Measurements from ENCODE around the gene FBRS. TPM values are rescaled to one million over a fixed set of nuclear protein-coding genes. Genes with fewer than 3 reads are reported as not detected.

Gene FBRS
- polyA plus RNA-seq, 1 of the 3 experiments (the other 2 are of a cell fraction): 11.5 TPM

DNA sequence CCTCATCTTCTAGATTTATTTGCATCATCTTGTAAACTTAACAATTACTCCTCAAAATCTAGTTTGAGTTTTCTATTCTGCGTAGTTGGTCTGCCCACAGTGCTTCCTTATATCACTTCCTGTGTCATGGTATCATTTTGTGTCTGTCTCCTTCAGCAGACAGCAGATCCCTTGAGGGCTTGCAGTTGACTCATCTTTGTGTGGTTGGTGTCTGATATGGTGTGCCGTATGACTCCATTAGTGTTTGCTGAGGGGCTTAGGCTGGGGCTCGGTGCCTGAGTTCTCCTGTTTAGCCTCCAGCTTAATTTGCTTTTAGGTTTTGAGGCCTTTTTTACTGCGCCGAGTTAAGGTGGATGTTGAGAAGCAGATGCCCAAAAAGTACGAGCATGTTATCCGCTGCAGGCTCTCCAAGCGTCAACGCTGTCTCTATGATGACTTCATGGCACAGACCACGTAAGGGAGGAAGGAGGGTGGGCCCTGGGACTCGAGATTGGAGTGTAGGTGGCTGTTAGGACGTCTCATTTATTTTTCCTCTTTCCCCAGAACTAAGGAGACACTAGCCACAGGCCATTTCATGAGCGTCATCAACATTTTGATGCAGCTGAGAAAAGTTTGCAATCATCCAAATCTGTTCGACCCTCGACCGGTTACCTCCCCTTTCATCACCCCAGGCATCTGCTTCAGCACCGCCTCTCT is 57.7 kb downstream of the FBRS start (continued):
- TF ChIP-seq, protein P1, sequence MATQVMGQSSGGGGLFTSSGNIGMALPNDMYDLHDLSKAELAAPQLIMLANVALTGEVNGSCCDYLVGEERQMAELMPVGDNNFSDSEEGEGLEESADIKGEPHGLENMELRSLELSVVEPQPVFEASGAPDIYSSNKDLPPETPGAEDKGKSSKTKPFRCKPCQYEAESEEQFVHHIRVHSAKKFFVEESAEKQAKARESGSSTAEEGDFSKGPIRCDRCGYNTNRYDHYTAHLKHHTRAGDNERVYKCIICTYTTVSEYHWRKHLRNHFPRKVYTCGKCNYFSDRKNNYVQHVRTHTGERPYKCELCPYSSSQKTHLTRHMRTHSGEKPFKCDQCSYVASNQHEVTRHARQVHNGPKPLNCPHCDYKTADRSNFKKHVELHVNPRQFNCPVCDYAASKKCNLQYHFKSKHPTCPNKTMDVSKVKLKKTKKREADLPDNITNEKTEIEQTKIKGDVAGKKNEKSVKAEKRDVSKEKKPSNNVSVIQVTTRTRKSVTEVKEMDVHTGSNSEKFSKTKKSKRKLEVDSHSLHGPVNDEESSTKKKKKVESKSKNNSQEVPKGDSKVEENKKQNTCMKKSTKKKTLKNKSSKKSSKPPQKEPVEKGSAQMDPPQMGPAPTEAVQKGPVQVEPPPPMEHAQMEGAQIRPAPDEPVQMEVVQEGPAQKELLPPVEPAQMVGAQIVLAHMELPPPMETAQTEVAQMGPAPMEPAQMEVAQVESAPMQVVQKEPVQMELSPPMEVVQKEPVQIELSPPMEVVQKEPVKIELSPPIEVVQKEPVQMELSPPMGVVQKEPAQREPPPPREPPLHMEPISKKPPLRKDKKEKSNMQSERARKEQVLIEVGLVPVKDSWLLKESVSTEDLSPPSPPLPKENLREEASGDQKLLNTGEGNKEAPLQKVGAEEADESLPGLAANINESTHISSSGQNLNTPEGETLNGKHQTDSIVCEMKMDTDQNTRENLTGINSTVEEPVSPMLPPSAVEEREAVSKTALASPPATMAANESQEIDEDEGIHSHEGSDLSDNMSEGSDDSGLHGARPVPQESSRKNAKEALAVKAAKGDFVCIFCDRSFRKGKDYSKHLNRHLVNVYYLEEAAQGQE (IDR thresholded peaks at IDR 0.05; ENCODE audit: low read depth, low read length): no peak

DNA sequence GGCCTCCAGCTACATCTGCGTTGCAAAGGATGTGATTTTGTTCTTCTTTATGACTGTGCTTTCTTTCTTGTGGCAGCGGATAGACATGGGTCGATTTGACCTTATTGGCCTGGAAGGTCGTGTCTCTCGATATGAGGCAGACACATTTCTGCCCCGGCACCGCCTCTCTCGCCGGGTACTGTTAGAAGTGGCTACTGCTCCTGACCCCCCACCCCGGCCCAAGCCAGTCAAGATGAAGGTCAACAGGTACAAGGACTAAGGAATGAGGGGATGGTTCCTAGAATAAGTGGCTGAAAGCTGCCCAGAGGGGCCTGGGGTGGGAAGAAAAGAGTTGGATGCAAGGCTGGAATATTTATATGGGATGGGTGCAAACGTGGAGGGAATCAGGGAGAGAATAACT is 61.9 kb downstream of the FBRS start:
- Histone ChIP-seq H3K27ac (ENCODE audit: low read depth in 2 of 2, low read length in 1 of 2) (no peak overlapping the region), H3K4me2 (no peak overlapping the region), H3F3A (replicated peaks; ENCODE audit: insufficient read depth) (no peaks in the 10 kb centered on the region), H3K79me2 (ENCODE audit: insufficient read depth) (peaks cover 72% of the 10 kb centered on the region), H3K9ac (no peak overlapping the region), H3K9me3 (no peaks in the 10 kb centered on the region), H4K20me1 (ENCODE audit: insufficient read depth) (0 out of 2 replicates have a peak, but pooled peaks cover 9% of the 10 kb centered on the region), H2AFZ (ENCODE audit: low read depth) (no peak overlapping the region), H3K36me3 (replicated peaks in 1 of 2; ENCODE audit: control insufficient read depth in 1 of 2, insufficient read depth in 2 of 2, low read length in 1 of 2) (peaks cover 74 to 78% of the 10 kb centered on the region in 2 experiments), H3K4me3 (ENCODE audit: low read depth in 2 of 2, low read length in 1 of 2) (no peak overlapping the region), H3K4me1 (ENCODE audit: control insufficient read depth in 1 of 2, insufficient read depth in 2 of 2, low read depth in 1 of 2, low read length in 1 of 2) (no peaks in the 10 kb centered on the region), H3K27me3 (ENCODE audit: insufficient read depth) (no peaks in the 10 kb centered on the region), H3K9me2 (no peaks in the 10 kb centered on the region)
- ChIA-PET CTCF (no interaction called here), POLR2A (no interaction called here)
- DNase-seq: no peak
- WGBS (ENCODE audit: low lambda C conversion rate): 87% methylated on average over 11 of the region's 11 CpGs
- no peak for TF ChIP-seq TAF1 (IDR thresholded peaks at IDR 0.05; ENCODE audit: borderline replicate concordance, low read depth, low read length)
- no peak for TF ChIP-seq JUND (IDR thresholded peaks at IDR 0.05)
- TF ChIP-seq FOXM1 (IDR thresholded peaks at IDR 0.05; ENCODE audit: low read depth): no peak

Small RNA genes lying within 50 kb of the gene (small RNA-seq; reads per million reads assigned to genes)
- gene AC093249.1 (0 reads per million in 7 experiments), gene RNU6-1043P (0 reads per million in 7 experiments), gene RNU6-416P (0 reads per million in 7 experiments), gene SNORA30 (9.2 to 441 (median 32.7) reads per million in 7 experiments)

Other genes with a start within 250 kb of the FBRS start
- gene DCTPP1, start 228.4 kb upstream of the FBRS start, polyA plus RNA-seq (2012; rRNA removed): 78.9 and 79.2 TPM in 2 replicates
- gene SEPHS2, start 212.6 kb upstream of the FBRS start, polyA plus RNA-seq (2012; rRNA removed): 30.8 and 36.3 TPM in 2 replicates
- 0.12 and 0.28 TPM in 2 replicates for gene ITGAL, start 185.7 kb upstream of the FBRS start, polyA plus RNA-seq (2012; rRNA removed)
- 26.0 and 26.5 TPM in 2 replicates for gene ZNF768, start 131.9 kb upstream of the FBRS start, polyA plus RNA-seq (2012; rRNA removed)
- gene ZNF747, start 123.6 kb upstream of the FBRS start, polyA plus RNA-seq (2012; rRNA removed): 5.6 and 5.8 TPM in 2 replicates
- gene ZNF764, start 100.1 kb upstream of the FBRS start, polyA plus RNA-seq (2012; rRNA removed): 2.8 and 3.4 TPM in 2 replicates
- gene ZNF688, start 86.7 kb upstream of the FBRS start, polyA plus RNA-seq (2012; rRNA removed): 9.1 and 13.4 TPM in 2 replicates
- gene ZNF785, start 72.7 kb upstream of the FBRS start, polyA plus RNA-seq (2012; rRNA removed): 8.8 and 10.6 TPM in 2 replicates
- gene ZNF689, start 48.0 kb upstream of the FBRS start, polyA plus RNA-seq (2012; rRNA removed): 2.9 and 3.4 TPM in 2 replicates
- gene PRR14, start 7.5 kb upstream of the FBRS start, polyA plus RNA-seq (2012; rRNA removed): 7.5 and 13.5 TPM in 2 replicates
- 3.7 and 5.6 TPM in 2 replicates for gene SRCAP, start 40.7 kb downstream of the FBRS start, polyA plus RNA-seq (2012; rRNA removed)
- 45.8 and 54.2 TPM in 2 replicates for gene PHKG2, start 90.0 kb downstream of the FBRS start, polyA plus RNA-seq (2012; rRNA removed)
- gene CFAP119, start 103.6 kb downstream of the FBRS start, polyA plus RNA-seq (2012; rRNA removed): 28.4 and 36.5 TPM in 2 replicates
- 49.8 and 57.3 TPM in 2 replicates for gene RNF40, start 103.9 kb downstream of the FBRS start, polyA plus RNA-seq (2012; rRNA removed)
- 4.7 and 5.1 TPM in 2 replicates for gene ZNF629, start 128.8 kb downstream of the FBRS start, polyA plus RNA-seq (2012; rRNA removed)
- 48.5 and 56.3 TPM in 2 replicates for gene BCL7C, start 235.6 kb downstream of the FBRS start, polyA plus RNA-seq (2012; rRNA removed)
- gene CTF1, start 238.2 kb downstream of the FBRS start, polyA plus RNA-seq (2012; rRNA removed): 35.9 and 45.7 TPM in 2 replicates

Data from SK-N-SH (cell line).